ENCODE measurements around the gene ADORA1. TPM values are rescaled to one million over a fixed set of nuclear protein-coding genes. Genes with fewer than 3 reads are reported as not detected.

Gene ADORA1
- total RNA-seq, 4 donors from 2014 or later = 0.94 to 25.6 (median 6.8) TPM

DNA sequence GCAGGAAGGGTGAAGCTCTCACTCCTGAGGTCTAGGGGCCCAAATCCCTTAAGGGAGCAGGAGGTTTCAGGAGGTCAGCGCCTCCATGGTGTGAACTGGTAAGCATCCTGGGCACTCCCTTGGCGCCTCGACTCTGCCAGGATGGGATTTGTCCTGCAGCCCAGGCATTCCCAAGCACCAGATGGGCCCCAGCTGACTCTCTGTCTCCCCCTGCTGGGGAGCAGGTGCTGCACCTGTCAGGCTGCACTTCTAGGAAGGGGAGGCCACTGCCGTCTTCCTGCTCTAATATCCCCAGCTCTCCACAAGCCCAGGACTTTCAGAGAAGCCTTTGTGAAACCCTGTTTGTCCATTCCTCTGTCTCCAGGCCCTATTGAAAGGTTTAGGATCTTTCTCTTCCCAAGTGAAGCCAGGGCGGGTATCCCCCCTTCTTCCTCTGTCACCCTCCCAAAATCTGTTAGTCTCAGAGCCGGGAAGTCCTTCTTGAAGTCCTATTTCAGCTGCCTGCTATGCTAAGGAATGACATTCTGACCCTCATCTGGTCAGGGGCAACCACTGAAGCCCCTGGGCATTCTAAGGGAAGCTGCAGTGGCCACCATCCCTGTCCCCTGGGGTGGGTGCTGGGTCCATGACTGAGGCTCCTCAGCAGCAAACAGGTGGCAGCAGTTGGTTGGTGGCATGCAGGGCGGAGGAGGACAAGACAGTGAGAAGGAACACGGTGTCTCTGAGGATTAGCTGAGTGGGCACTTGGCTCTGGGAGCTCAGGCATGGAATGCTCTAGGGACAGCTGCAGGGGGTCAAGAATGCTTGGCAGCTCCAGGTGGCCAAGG, 44.9 kb downstream of the ADORA1 start:
- Histone ChIP-seq H3K36me3 (no peaks in the 10 kb centered on the region), H3K27me3 (no peaks in the 10 kb centered on the region), H3K27ac (peak overlapping the region in 1 of 3 donors; percentile 30), H3K4me1 (peaks cover 8 to 9% of the 10 kb centered on the region in 2 donors), H3K9me3 (no peaks in the 10 kb centered on the region), H3K4me3 (replicated peaks in 1 of 3) (no peak overlapping the region)
- TF ChIP-seq, protein P1, sequence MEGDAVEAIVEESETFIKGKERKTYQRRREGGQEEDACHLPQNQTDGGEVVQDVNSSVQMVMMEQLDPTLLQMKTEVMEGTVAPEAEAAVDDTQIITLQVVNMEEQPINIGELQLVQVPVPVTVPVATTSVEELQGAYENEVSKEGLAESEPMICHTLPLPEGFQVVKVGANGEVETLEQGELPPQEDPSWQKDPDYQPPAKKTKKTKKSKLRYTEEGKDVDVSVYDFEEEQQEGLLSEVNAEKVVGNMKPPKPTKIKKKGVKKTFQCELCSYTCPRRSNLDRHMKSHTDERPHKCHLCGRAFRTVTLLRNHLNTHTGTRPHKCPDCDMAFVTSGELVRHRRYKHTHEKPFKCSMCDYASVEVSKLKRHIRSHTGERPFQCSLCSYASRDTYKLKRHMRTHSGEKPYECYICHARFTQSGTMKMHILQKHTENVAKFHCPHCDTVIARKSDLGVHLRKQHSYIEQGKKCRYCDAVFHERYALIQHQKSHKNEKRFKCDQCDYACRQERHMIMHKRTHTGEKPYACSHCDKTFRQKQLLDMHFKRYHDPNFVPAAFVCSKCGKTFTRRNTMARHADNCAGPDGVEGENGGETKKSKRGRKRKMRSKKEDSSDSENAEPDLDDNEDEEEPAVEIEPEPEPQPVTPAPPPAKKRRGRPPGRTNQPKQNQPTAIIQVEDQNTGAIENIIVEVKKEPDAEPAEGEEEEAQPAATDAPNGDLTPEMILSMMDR (IDR thresholded peaks at IDR 0.05) = peak; percentile 41 to 84 (median 72)
- no peak for TF ChIP-seq POLR2A (IDR thresholded peaks at IDR 0.05)
- WGBS, 2 donors = 50 to 70% methylated on average over 6 to 8 of the region's 8 CpGs
- intact Hi-C loops (cut with DNase I) = loop anchor here (5.0 kb wide), 2 partner anchors 45 to 55 kb away; no protein-coding TSS in a partner anchor
- DNase-seq = peak; percentile 71 to 79

DNA sequence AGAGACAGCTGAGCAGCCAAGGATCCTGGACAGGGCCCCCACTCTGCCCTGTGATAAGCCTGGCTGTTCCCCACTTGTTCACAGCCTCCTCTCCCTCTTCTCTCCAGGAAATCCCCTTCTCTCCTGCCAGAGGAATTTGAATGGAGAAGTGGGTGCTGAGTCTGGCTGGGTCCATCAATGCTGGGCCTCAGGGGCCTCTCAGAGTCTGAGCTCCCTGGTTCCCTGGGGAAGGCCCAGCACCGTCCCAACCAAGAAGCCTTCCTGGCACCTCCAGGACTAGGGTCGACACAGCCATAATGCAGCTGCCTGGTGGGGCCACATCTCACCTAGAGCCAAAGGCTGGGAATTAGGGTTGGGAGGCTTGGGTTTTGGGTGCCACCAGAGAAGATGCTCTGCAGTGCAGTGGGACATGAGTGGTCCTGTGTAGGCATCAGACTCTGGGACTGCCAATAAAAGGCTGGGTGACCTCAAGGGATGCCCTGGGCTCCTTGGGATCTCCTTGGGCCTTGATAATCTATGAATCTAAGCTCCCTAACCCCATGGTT, 45.6 kb downstream of the ADORA1 start:
- no peak for DNase-seq
- intact Hi-C loops (cut with DNase I) = loop anchor here (5.0 kb wide), 2 partner anchors 44 to 56 kb away; no protein-coding TSS in a partner anchor
- 20 to 53% methylated on average over 1 to 2 of the region's 2 CpGs for WGBS, 2 donors
- TF ChIP-seq, protein P1 (IDR thresholded peaks at IDR 0.05) = no peak
- TF ChIP-seq POLR2A (IDR thresholded peaks at IDR 0.05) = no peak
- no peaks in the 10 kb centered on the region for H3K9me3 ChIP-seq
- H3K4me1 ChIP-seq = peaks cover 8 to 9% of the 10 kb centered on the region in 2 donors
- no peak overlapping the region for H3K27ac ChIP-seq
- H3K36me3 ChIP-seq = no peaks in the 10 kb centered on the region
- no peak overlapping the region for H3K4me3 ChIP-seq (replicated peaks in 1 of 3)
- H3K27me3 ChIP-seq = no peaks in the 10 kb centered on the region

- no peak for DNase-seq
- intact Hi-C loops (cut with DNase I) = loop anchor here (5.0 kb wide), 2 partner anchors 44 to 56 kb away; no protein-coding TSS in a partner anchor
These were observed 46.0 kb downstream of the ADORA1 start for GRCh38 chr1:203173566-203173965.

DNA sequence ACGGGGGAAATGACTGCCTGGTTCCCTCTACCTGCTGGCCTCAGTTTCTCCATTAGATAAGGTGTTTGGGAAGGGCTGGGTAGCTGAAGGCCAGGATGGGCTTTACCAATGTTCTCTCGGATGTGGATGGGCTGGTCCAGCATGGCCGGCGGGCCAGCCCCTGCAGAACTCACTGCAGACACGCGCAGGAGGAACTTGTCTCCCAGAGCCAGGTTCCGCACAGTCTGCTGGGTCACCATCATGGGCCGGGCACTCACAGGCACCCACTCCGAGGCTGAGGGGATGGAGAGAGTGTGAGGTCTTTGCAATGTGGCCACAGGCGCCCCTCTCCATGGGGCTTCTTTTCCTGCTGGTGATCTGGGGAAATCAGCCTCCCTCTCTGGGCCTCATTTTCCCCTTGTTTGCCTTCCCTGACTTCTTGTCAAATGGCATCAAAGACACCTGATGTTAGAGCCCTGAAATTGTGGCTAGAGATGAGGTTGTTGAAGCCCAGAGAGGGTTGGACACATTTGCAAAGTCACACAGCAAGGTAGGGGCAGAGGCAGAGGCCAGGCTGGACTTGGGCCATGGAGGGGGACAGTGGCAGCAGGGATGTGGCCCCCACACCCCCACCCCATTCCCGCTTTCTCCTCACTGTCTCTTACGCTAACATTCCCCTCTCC, 46.9 kb downstream of the ADORA1 start:
- Histone ChIP-seq H3K36me3 (no peaks in the 10 kb centered on the region), H3K9me3 (no peaks in the 10 kb centered on the region), H3K4me3 (replicated peaks in 1 of 3) (no peak overlapping the region), H3K27ac (no peak overlapping the region), H3K27me3 (no peaks in the 10 kb centered on the region), H3K4me1 (peaks cover 8 to 9% of the 10 kb centered on the region in 2 donors)
- 91 to 92% methylated on average over 4 to 12 of the region's 12 CpGs for WGBS, 2 donors
- TF ChIP-seq POLR2A (IDR thresholded peaks at IDR 0.05) = no peak
- TF ChIP-seq, protein P1 (IDR thresholded peaks at IDR 0.05) = no peak
- DNase-seq = no peak
- intact Hi-C loops (cut with DNase I) = loop anchor here (5.0 kb wide), 2 partner anchors 43 to 57 kb away; no protein-coding TSS in a partner anchor

More at GRCh38 chr1:203173566-203173965, 46.0 kb downstream of the ADORA1 start:
- H3K4me1 ChIP-seq = peaks cover 8 to 9% of the 10 kb centered on the region in 2 donors
- no peak overlapping the region for H3K4me3 ChIP-seq (replicated peaks in 1 of 3)
- H3K9me3 ChIP-seq = no peaks in the 10 kb centered on the region
- H3K27ac ChIP-seq = no peak overlapping the region
- TF ChIP-seq, protein P1 (IDR thresholded peaks at IDR 0.05) = no peak
- no peak for TF ChIP-seq POLR2A (IDR thresholded peaks at IDR 0.05)
- no peaks in the 10 kb centered on the region for H3K27me3 ChIP-seq
- 79 to 86% methylated on average over 4 to 5 of the region's 5 CpGs for WGBS, 2 donors
- H3K36me3 ChIP-seq = no peaks in the 10 kb centered on the region

Measured in thyroid gland (tissue), 4 donors.